ENCODE results near the gene PHPT1. TPM values are rescaled to one million over a fixed set of nuclear protein-coding genes. Genes with fewer than 3 reads are reported as not detected.
"Not testable (repeated sequence)": the region's sequence is repeated elsewhere in the genome, so short reads cannot be mapped to it uniquely, and the experiment has no call there.

PHPT1 gene
- total and polyA plus RNA-seq, 2 of the 13 experiments (the other 11 are each of a cell fraction or from before 2014, with no cell fraction given), result 189 to 192 TPM

DNA sequence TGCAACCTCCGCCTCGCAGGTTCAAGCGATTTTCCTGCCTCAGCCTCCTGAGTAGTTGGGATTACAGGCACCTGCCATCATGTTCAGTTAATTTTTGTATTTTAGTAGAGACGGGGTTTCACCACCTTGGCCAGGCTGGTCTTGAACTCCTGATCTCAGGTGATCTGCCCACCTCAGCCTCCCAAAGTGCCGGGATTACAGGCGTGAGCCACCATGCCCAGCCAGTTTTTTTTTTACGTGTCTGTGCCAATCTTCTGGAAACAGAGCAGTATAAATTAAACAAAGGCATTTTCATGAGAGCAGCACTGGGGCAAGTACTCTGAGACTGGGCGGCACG is 33.7 kb downstream of the PHPT1 start:
- H2AFZ ChIP-seq (ENCODE audit: low read length); DNase-seq (ENCODE audit: low spot score); H3K27me3 ChIP-seq (ENCODE audit: control insufficient read depth in 1 of 2, insufficient read depth in 2 of 2, low read length in 2 of 2); ATAC-seq; CTCF ChIA-PET (ENCODE audit: low intra/inter-chr PET ratio, low total read pairs); in situ Hi-C loops (cut with HindIII; ENCODE audit: extremely low pct_ligation_motif_present, low pct_unique_long_range_greater_than_20kb); H4K20me1 ChIP-seq (ENCODE audit: insufficient read depth, low read length); FAIRE-seq; H3K36me3 ChIP-seq (replicated peaks in 1 of 2; ENCODE audit: control insufficient read depth in 1 of 2, insufficient read depth in 2 of 2, low read length in 2 of 2); H3K9me3 ChIP-seq (ENCODE audit: low read length); BruUV-seq (replicated peaks); H3K9ac ChIP-seq (ENCODE audit: insufficient read depth, low read depth, low read length): not testable (repeated sequence)
- Histone ChIP-seq H3K4me2 (ENCODE audit: low read depth, low read length) (peak overlapping the region; percentile 98), H3K4me1 (ENCODE audit: insufficient read depth, low read length) (peaks cover 56% of the 10 kb centered on the region), H3K27ac (ENCODE audit: extremely low read length, insufficient read depth, low read length) (peak overlapping the region; percentile 60), H3K79me2 (ENCODE audit: insufficient read depth, low read length) (peaks cover 12% of the 10 kb centered on the region), H3K4me3 (replicated peaks in 1 of 3; ENCODE audit: insufficient read depth in 1 of 3, low read depth in 2 of 3, low read length in 3 of 3) (peak overlapping the region in 2 of 3 experiments; percentile 56 to 82; a peak in 4 of 6 replicates)
- intact Hi-C loops (cut with micrococcal nuclease; ENCODE audit: unreplicated experiment), result loop anchor here (5.0 to 10.0 kb wide), 2 partner anchors 36 to 98 kb away; partner anchors contain the start of gene PHPT1
- WGBS (ENCODE audit: low lambda C conversion rate), result 18% methylated on average over 7 of the region's 9 CpGs
- POLR2A ChIA-PET, result interaction anchor here (0.6 to 7.1 kb wide), 15 partner anchors 16 to 204 kb away, joined by 3 to 45 read pairs (median 6); partner anchors contain the start of genes AJM1, C8G, EDF1 and FBXW5
- TF ChIP-seq SALL1 (CRISPR knock-in tag; IDR thresholded peaks at IDR 0.05), result 0 out of 2 replicates have a peak, but pooled peaks have one; percentile 48
- TF ChIP-seq ZNF543 (CRISPR knock-in tag; IDR thresholded peaks at IDR 0.05), result 0 out of 2 replicates have a peak, but pooled peaks have one; percentile 61
- TF ChIP-seq CCDC6 (CRISPR knock-in tag; IDR thresholded peaks at IDR 0.05), result peak; percentile 51; the same call in 1 of the 2 replicates
- TF ChIP-seq, protein P1, sequence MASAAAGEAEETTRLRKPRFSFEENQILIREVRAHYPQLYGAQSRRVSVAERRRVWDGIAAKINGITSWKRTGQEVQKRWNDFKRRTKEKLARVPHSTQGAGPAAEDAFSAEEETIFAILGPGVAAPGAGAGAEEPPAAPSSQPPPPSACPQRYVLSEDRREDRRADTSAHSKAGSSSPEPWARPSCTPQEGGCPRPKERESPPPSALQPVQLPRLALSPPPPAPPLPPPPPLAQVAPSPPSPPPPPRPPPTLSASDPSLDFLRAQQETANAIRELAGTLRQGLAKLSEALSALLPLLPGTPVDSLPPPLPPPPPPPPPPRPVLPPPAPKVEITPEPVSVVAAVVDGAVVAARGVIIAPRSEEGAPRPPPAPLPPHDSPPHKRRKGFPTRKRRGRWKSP (CRISPR knock-in tag; IDR thresholded peaks at IDR 0.05), result peak; percentile 6; the same call in 1 of the 2 replicates
- 0 out of 2 replicates have a peak, but pooled peaks have one; percentile 3 for TF ChIP-seq MIER3 (CRISPR knock-in tag; IDR thresholded peaks at IDR 0.05; ENCODE audit: borderline replicate concordance)
- 0 out of 2 replicates have a peak, but pooled peaks have one; percentile 52 for TF ChIP-seq SALL2 (CRISPR knock-in tag; IDR thresholded peaks at IDR 0.05)
- TF ChIP-seq, protein P2, sequence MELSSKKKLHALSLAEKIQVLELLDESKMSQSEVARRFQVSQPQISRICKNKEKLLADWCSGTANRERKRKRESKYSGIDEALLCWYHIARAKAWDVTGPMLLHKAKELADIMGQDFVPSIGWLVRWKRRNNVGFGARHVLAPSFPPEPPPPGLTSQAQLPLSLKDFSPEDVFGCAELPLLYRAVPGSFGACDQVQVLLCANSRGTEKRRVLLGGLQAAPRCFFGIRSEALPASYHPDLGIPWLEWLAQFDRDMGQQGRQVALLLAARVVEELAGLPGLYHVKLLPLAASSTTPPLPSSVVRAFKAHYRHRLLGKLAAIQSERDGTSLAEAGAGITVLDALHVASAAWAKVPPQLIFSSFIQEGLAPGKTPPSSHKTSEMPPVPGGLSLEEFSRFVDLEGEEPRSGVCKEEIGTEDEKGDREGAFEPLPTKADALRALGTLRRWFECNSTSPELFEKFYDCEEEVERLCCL (CRISPR knock-in tag; IDR thresholded peaks at IDR 0.05; ENCODE audit: borderline replicate concordance), result 0 out of 2 replicates have a peak, but pooled peaks have one; percentile 10
- TF ChIP-seq KDM2A (CRISPR knock-in tag; IDR thresholded peaks at IDR 0.05; ENCODE audit: borderline replicate concordance, low read depth), result 0 out of 2 replicates have a peak, but pooled peaks have one; percentile 30
- TF ChIP-seq, protein P3, sequence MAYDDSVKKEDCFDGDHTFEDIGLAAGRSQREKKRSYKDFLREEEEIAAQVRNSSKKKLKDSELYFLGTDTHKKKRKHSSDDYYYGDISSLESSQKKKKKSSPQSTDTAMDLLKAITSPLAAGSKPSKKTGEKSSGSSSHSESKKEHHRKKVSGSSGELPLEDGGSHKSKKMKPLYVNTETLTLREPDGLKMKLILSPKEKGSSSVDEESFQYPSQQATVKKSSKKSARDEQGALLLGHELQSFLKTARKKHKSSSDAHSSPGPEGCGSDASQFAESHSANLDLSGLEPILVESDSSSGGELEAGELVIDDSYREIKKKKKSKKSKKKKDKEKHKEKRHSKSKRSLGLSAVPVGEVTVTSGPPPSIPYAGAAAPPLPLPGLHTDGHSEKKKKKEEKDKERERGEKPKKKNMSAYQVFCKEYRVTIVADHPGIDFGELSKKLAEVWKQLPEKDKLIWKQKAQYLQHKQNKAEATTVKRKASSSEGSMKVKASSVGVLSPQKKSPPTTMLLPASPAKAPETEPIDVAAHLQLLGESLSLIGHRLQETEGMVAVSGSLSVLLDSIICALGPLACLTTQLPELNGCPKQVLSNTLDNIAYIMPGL (CRISPR knock-in tag; IDR thresholded peaks at IDR 0.05; ENCODE audit: borderline replicate concordance in 1 of 2, low read depth in 1 of 2), result peak in 1 of 2 experiments; percentile 15; a peak in 2 of 4 replicates
- TF ChIP-seq KLF12 (CRISPR knock-in tag; IDR thresholded peaks at IDR 0.05; ENCODE audit: borderline replicate concordance), result 0 out of 2 replicates have a peak, but pooled peaks have one; percentile 15
- 0 out of 2 replicates have a peak, but pooled peaks have one; percentile 18 for TF ChIP-seq KAT8 (CRISPR knock-in tag; IDR thresholded peaks at IDR 0.05)
- TF ChIP-seq, protein P4, sequence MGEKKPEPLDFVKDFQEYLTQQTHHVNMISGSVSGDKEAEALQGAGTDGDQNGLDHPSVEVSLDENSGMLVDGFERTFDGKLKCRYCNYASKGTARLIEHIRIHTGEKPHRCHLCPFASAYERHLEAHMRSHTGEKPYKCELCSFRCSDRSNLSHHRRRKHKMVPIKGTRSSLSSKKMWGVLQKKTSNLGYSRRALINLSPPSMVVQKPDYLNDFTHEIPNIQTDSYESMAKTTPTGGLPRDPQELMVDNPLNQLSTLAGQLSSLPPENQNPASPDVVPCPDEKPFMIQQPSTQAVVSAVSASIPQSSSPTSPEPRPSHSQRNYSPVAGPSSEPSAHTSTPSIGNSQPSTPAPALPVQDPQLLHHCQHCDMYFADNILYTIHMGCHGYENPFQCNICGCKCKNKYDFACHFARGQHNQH (CRISPR knock-in tag; IDR thresholded peaks at IDR 0.05), result peak; percentile 67; the same call in 1 of the 2 replicates
- peak; percentile 3; the same call in 1 of the 2 replicates for TF ChIP-seq ZNF788 (CRISPR knock-in tag; IDR thresholded peaks at IDR 0.05; ENCODE audit: borderline replicate concordance)
- TF ChIP-seq, protein P5, sequence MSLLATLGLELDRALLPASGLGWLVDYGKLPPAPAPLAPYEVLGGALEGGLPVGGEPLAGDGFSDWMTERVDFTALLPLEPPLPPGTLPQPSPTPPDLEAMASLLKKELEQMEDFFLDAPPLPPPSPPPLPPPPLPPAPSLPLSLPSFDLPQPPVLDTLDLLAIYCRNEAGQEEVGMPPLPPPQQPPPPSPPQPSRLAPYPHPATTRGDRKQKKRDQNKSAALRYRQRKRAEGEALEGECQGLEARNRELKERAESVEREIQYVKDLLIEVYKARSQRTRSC (CRISPR knock-in tag; IDR thresholded peaks at IDR 0.05; ENCODE audit: low read depth), result 0 out of 2 replicates have a peak, but pooled peaks have one; percentile 43
- 0 out of 2 replicates have a peak, but pooled peaks have one; percentile 35 for TF ChIP-seq SNAPC2 (CRISPR knock-in tag; IDR thresholded peaks at IDR 0.05)
- 0 out of 4 replicates have a peak, but pooled peaks of 1 of the 2 experiments have one; percentile 4 for TF ChIP-seq KLF16 (CRISPR knock-in tag; IDR thresholded peaks at IDR 0.05)
- 0 out of 2 replicates have a peak, but pooled peaks have one; percentile 5 for TF ChIP-seq ZBTB7B (CRISPR knock-in tag; IDR thresholded peaks at IDR 0.05)

Measured in HepG2 (cell line).